ENCODE data around the gene NAGLU.
A peak's percentile ranks its signal among the peaks of the same experiment; 100 is the strongest.

The NAGLU gene

DNA sequence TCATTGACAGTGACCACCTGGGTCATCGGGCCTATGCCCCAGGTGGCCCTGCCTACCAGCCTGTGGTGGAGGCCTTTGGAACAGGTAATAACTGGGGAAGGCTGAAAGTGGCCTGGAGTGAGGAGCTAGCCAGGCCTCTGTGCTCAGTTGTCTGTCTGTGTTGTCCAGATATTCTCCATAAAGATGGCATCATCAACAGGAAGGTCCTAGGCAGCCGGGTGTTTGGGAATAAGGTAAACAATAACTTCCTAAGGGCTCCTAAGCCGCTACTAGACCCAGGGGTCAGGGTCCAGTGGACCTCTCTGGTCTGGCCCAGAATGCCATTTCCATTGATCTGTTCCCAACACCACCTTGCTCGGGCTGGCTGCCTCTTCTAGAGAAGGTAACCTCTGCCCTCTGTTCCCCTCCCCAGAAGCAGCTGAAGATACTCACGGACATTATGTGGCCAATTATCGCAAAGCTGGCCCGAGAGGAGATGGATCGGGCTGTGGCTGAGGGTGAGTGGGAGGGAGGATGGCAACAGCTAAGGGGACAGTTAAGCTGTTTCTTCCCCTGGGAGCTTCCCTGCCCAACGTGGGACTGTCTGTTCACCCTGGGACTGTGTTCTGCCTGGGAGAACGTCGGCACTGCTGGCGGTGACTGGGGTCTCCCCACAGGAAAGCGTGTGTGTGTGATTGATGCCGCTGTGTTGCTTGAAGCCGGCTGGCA is 28.9 kb downstream of the NAGLU start:
- DNase-seq (ENCODE audit: low read depth) = no peak

DNA sequence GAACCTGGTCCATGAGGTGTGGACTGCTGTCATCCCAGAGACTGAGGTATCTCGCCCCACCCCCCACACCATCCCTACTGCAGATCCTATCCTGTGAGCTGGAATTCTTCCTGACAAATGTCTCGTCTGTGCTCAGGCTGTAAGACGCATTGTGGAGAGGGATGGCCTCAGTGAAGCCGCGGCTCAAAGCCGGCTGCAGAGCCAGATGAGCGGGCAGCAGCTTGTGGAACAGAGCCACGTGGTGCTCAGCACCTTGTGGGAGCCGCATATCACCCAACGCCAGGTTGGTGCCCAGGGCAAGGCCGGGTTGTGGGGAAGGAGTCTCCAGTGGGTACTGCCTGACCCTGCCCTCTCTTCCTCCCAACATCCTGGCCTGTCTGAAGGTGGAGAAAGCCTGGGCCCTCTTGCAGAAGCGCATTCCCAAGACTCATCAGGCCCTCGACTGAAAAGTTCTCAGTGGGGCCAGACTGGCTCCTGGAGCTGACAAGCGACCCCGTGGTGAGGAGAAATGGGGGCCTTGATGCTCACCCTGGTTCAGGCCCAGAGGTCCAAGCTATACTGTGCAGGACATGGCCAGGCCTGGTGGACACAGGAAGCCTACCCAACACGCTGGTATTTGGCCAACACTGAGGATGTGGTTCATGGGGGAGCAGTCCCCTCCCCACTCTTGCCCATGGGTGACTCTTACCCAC is 29.6 kb downstream of the NAGLU start:
- no peak for DNase-seq (ENCODE audit: low read depth)

DNA sequence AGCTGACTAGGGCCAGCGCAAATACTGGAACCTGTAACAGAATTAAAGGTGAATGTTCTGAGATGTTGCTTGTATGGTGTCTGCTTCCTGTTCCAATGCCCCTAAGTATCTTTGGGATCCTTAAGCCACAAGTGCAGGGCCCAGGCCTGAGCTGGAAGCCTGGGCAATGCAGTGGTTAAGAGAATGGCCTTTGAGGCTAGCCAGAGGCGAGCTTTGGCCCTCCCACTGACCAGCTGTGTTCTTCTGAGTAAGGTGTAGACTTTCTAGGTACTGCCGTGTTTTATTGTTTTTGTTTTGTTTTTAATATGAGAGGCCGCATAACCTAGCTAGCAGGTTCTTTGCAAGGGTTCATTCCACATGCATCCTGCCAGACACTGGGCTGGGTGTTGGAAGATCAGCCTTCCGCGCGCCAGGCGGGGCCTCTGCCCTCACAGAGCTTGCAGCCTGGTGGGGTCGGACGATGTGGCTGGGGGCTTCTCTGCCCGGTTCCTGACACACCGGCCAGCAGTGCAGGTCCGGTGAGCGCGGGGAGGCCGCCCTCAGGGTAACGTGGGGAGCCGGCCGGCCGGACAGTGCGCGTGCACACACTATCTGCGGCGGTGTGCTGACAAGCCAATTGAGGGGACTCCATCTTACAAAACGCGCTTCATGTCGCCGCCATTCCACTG is 30.3 kb downstream of the NAGLU start:
- no peak for DNase-seq (ENCODE audit: low read depth)

DNA sequence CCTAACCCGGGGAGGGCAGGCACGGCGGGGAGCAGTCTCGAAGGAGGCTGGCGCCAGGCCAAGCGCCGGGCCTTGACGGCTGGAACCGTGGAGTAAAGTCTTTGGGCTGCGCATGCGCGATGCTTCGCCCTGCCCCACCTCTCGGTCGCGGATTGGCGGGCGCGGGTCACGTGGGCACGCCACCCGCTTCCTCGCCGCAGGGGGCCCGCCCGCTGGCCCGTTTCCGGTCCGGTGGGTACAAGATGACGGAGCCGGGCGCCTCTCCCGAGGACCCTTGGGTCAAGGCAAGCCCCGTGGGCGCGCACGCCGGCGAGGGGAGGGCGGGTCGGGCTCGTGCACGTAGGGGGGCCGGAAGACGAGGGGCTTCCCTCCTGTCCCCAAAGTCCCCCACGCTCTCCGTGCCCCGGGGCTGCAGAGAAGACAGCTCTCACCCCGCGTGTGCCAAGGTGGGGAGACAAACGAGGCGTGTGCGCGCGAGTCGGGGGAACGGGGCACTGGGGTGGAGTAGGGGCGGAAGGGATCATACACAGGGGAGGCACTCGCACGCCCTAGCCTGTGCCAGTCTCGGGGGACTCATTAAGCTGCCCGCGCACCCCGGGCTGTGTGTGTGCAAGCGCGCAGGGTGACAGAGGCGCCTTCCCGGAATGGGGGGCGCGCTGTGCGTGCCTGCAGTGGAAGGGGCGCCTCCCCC is 31.0 kb downstream of the NAGLU start, which contains the start of gene MLX:
MLX (plus strand) TSS at position 218 of the 691 bp plus-strand sequence; CDS start at position 243, 25 bp downstream.
- DNase-seq (ENCODE audit: low read depth) = peak; percentile 89

DNA sequence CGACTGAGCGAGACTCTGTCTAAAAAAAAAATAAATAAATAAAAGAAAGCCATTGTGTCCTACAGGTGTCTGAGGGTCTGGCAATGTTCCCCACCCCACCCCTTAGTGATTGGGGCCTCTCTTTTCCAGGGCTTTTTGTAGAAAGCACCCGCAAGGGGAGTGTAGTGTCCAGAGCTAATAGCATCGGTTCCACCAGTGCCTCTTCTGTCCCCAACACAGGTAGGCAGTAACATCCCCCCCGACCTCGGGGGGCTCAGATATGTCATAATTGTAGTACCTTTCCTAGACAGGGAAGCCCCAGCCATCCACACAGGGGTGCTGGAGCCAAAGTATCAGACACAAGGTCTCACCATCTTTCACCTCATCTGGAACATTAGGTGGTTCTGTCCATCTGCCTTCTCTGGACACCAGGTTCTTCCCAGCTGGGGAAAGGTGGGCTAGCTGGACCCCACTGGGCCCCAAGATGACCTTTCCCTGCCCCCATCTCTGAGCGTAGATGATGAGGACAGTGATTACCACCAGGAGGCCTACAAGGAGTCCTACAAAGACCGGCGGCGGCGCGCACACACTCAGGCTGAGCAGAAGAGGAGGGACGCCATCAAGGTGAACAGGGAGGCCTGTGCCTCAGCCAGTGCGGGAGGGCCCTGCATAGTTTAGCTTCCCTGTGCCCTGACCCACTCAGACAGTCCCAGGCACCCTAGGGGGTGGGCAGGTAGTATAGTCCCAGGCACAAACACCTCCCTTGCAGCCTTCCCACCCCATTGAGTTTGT is 32.5 kb downstream of the NAGLU start:
- DNase-seq (ENCODE audit: low read depth) = no peak

DNA sequence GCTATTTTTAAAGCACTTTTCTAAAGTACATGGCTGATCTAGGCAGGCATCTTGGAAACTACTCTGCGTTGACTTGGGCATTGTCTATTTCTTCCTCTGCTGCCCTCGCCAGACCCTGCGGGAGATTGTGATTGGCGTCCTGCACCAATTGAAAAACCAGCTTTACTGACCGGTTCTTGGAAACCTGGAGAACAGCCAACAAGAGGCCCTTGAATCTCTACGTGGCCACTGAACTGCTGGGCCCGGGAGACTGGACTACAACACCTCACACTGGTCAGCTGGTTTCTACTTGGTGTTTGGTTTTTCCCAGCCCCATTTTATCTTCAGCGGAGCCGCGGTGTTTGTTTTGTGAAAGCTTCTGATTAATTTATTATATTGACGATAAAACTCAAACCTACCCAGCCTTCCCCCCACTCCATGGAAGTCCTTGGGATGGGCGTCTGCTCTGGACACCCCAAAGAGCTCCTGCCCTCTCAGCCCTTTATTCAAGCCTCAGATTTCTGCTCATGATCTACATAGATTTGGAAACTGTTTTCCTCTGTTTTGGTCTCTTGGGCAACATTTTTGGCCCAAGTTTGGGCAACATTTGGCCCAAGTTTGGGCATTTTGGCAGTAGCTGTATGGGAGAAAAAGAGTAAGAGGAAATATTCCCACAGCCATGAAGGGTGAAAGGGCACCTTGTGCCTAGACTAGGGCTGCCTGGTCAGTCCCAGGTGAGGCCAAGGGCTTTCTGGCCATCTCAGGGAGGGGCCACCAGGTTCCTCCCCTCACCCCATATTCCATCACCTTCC is 35.6 kb downstream of the NAGLU start:
- DNase-seq (ENCODE audit: low read depth) = no peak

DNA sequence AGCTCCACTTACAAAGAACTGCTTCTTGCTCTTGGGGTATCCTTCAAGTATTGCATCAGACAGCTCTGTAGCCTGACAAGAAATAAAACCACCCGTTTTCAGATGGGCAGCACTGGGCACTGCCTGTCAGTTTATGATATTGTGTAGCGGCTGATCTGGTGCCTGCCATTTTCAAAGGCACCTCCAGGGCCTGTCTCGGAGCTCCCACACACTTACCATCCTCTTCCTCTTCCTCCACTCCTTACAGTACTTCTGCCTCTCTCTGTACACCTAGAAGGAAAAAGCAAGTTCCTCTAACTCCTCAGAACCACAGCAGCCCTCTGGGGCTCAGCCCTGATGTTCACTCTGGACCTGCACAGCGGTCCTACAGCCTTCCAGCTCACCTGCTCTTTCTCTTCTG is 37.1 kb downstream of the NAGLU start:
- no peak for DNase-seq (ENCODE audit: low read depth)

DNA sequence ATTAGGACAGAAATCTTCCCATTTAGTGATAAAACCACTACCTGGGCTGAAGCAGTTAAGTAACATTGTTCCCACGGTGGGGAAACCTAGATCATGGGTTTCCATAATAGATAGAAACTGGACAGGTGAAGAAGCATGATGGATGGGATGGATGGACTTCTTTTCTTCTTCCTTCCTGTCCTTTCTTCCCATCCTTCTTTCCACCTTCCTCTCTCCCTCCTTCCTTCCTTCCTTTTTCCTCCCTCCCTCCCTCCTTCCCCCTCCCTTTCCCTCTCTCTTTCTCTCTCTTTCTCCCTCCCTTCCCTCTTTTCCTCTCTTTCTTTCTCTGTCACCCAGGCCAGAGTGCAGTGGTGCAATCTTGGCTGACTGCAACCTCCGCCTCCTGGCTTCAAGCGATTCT is 38.4 kb downstream of the NAGLU start:
- no peak for DNase-seq (ENCODE audit: low read depth)

DNA sequence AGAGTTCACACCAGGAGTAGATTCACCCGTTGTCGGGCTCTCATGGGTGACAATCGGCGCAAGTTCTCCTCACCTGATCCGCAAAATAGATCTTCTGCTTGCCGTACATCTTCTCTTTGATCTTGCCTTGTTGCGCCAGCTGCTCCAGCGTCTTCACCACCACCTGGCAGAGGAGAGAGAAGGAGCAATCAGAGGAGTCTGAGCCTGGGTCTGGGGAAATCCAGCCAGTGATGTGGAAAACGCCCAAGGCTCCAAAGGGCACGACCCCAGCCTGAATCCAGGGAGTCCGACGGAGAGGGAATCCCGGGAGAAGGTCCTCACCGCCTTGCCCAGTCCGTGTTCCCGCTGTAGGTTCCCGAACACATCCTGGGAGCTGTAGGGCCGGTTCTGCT is 41.1 kb downstream of the NAGLU start:
- no peak for DNase-seq (ENCODE audit: low read depth)

DNA sequence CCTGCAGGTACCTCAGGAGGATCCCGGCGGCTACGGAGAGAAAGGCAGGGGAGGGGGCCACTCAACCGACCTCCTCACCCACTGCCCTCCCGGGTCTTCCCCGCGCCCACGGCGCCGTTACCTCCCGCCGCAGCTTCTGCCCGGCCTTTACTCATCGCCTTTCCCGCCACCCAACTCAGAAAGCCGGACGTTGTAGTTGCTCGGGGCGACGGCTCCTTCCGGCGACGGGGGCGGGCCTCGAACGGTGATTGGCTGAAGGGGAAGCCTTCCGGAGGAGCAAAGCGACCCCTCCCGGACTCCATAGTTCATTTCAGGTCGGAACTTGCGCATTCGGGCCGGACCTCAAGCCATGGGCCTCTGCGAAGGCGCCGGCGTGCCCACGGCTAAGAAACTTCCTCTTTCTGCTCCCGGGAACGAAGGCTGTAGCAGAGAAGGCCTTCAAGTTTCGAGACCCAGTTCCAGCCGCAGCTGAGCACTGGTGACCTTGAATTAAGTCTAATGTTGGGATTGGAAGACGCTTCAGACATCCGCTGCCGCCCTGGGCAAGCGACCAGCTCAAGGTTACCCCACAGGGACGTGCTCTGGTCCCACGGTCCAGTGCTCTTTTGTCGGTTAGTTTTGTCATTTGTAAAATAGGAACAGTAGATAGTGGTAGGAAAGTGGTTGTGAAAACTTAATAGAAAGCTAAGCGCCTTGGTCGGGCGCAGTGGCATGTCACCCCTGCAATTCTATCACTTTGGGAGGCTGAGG is 41.7 kb downstream of the NAGLU start, which contains the start of gene PSMC3IP:
PSMC3IP (minus strand) TSS at position 198 of the 750 bp plus-strand sequence; CDS start at position 155, 43 bp downstream.
- peak; percentile 85 for DNase-seq (ENCODE audit: low read depth)

DNA sequence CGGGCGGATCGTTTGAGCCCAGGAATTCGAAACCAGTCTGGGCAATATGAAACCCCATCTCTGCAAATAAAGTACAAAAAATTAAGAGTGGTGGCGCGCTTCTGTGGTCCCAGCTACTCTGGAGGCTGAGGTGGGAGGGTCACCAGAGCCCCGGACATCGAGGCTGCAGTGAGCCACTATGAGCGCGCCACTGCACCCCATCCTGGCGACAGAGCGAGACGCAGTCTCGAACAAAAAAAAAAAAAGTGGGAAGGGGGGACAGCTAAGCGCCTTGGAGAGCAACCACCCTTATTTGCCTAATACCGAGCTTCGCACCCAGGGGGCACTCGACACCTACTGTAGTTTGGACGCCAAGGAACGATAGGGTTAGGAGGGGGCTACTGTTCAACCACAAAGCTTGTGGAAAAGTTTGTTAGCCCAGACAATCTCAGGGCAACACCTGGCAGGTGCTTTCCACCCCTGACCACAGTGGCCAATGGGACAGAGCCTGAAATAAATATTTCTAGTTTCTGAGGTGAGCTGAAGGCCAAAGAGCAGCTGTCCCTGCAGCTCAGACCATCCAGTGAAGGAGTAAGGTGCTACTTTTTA is 42.3 kb downstream of the NAGLU start:
- peak; percentile 34 for DNase-seq (ENCODE audit: low read depth)

DNA sequence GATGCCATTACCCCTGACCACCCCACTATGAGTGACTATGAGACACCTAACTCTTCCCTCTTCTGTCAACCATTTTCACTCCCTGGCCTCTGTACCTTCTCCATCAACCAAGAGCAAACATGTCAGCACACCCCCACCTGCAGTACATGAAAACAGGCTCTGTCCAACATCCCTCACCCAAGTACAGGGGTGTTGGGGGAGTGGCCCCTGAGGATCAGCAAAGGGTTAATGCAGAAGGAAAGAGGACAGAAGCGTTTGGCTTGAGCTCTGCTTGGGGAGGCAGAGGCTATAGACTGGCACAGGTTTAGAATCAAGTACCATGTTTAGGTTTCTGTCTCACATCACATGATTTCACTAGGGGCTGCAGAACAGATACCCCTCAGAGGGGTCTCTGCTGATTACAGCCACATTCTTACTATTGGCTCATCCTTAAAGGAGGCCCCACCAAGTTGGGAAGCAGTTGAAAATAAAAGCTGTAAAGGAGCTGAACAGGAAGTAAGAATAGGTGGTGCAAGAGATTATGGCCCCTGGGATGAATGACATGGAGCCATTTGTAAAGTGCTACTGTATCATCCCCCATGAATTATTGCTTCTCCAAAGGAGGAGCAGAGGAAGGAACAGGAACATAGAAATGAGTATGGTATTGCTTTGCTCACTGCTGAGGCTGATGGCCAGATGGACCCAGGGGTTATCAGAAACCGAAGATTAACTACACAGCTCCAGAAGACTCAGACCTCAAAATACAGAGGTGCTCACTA is 43.9 kb downstream of the NAGLU start:
- no peak for DNase-seq (ENCODE audit: low read depth)

DNA sequence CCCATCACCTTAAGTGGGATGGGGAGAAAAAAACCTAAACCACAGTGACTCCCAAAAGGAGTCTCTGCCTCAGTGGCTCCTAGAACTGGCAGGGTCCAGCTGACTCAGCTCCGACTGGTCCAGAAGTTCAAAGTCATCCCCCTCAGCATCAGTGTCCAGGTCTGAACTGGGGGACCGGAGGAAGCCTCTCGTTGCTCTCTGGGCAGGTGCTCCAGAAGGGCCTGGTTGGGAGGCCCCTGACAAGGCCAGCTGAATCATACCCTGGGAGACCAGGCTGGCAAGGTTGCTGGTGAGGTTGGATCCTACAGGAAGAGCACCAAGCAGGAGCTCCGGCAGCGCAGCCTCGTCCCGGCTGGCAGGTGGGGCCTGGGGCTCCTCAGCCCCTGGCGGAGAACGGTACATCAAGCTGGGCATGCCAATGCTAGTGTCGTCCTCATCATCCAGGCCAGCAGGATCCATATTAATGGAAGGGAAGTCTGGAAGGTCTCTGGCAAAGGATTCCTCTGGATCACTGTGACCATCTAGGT is 45.8 kb downstream of the NAGLU start:
- DNase-seq (ENCODE audit: low read depth) = no peak

DNA sequence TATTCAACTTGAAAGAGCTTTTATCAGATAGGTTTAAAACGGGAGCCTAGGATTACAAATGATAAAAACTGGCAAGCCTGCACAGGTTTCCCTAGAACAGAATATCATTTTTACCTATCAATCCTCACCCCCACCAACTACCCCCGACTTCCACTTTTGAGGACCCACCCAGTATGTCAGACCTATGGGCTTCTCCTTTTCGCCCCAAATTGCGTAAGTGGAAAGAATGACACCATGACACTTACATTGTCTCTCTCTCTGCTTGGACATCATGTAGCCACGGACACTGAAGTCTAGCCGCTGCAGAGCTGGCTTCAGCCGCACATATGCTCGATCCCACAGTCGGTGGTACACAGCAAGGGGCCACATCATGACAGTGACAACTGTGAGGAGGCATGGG is 48.8 kb downstream of the NAGLU start:
- no peak for DNase-seq (ENCODE audit: low read depth)

DNA sequence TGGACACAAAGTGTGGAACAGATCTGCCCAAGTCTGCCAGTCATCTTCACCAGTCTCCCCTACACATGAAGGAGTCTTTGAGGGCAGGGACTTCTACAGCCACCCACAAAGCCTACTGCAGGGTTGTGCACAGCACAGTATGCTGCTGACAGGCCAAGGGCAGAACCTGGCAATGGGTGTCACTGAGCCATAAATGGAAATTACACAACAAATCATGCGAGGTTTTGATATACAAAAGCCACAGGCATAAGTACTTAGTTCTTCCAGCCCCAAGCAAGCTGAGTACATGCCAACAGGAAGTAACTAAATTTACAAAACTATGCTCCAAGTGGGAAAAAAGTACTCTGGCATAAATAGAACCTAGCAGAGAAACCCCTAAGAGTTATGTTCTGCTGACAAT is 49.3 kb downstream of the NAGLU start:
- DNase-seq (ENCODE audit: low read depth) = no peak

DNA sequence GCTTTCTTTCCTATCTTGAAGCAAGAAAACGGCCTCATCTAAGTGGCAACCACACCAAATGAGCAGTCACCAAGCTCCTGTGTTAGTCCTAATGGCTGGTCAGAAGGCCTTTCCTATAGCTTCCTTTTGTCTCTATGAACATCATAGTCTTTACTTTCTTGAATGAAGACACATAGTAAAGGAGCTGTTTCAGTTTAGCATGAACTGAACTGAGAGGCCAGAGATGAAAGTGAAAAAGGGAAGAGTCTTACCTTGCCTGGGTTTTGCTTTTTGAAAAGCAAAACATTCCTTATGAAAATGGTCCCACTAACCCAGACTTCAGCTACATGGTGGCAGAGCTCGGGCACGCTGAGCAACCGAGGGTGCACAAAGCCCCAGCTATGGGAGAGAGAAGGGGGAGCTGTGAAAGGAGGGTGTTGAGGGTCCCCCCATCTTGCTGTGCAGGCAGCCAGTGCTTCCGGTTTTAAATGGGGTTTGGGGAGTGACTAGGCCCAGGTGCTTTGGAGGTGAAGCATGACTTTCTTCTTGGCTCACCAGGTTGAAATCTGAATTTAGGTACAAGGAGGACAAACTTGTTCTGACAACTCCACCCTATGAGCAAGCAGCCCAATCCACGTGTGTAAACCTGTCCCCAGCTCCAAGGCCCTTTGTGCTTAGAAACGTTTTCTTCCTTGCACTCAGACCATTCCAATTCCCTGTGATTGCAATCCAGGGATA is 50.6 kb downstream of the NAGLU start:
- DNase-seq (ENCODE audit: low read depth) = no peak

DNA sequence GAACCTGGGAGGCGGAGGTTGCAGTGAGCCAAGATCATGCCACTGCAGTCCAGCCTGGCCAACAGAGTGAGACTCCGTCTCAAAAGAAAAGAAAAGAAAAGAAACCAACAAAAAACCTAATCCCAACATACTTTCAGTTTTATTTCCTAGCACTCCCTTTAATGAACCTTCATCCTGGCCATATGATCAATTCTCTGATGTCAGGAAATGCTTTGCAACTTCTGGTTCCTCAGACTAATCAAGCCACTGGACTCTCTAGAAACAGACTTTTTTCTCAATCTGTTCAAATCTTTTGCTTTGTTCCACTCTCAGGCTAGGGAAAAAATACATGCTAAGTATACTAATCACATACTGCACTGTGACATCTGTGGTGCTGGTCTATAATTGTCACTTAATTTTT is 54.8 kb downstream of the NAGLU start:
- no peak for DNase-seq (ENCODE audit: low read depth)

DNA sequence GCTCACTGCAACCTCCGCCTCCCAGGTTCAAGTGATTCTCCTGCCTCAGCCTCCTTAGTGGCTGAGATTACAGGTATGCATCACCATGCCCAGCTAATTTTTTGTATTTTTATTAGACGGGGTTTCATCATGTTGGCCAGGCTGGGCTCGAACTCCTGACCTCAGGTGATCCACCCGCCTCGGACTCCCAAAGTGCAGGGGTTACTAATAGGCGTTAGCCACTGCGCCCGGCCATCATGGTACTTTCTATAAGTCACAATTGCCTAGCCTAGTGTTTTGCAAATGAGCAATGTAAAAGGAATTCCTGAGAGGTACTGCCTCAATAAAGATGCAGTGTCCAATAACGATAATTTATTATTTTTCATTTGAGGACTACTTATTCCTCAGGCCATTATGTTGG is 55.4 kb downstream of the NAGLU start:
- no peak for DNase-seq (ENCODE audit: low read depth)
